NCI-H1048 (cell line): ENCODE results near the gene CBR1.
"Not testable (repeated sequence)": the region's sequence is repeated elsewhere in the genome, so short reads cannot be mapped to it uniquely, and the experiment has no call there.

Source experiments
- DNase-seq: peaks from one replicate; lab custom pipeline; 2025; lab: John Stamatoyannopoulos, UW

CBR1 gene

GRCh38 chr21:36080386-36080785 lies 10.6 kb downstream of the CBR1 start:
- no peak for DNase-seq

GRCh38 chr21:36082237-36082664 lies 12.4 kb downstream of the CBR1 start:
- no peak for DNase-seq

- DNase-seq = no peak
Measured at GRCh38 chr21:36087362-36088138, 17.7 kb downstream of the CBR1 start.

GRCh38 chr21:36089946-36090345 lies 20.1 kb downstream of the CBR1 start:
- no peak for DNase-seq

- DNase-seq = no peak
Measured at GRCh38 chr21:36092681-36093080, 22.9 kb downstream of the CBR1 start.

GRCh38 chr21:36093512-36093911 lies 23.7 kb downstream of the CBR1 start:
- DNase-seq = no peak

- DNase-seq = no peak
Measured at GRCh38 chr21:36096398-36097290, 26.8 kb downstream of the CBR1 start.

- no peak for DNase-seq
Measured at GRCh38 chr21:36097427-36098181, 27.8 kb downstream of the CBR1 start.

- no peak for DNase-seq
Measured at GRCh38 chr21:36098182-36098532, 28.3 kb downstream of the CBR1 start.

GRCh38 chr21:36099000-36099399 lies 29.2 kb downstream of the CBR1 start:
- no peak for DNase-seq

GRCh38 chr21:36099695-36100211 lies 29.9 kb downstream of the CBR1 start:
- DNase-seq = not testable (repeated sequence)

GRCh38 chr21:36100971-36101641 lies 31.3 kb downstream of the CBR1 start:
- DNase-seq = no peak

- DNase-seq = no peak
Measured at GRCh38 chr21:36103434-36103833, 33.6 kb downstream of the CBR1 start.

- DNase-seq = no peak
Measured at GRCh38 chr21:36104317-36105300, 34.8 kb downstream of the CBR1 start.

GRCh38 chr21:36105327-36105842 lies 35.6 kb downstream of the CBR1 start:
- no peak for DNase-seq

- no peak for DNase-seq
Measured at GRCh38 chr21:36109868-36110267, 40.0 kb downstream of the CBR1 start.

- no peak for DNase-seq
Measured at GRCh38 chr21:36111238-36111637, 41.4 kb downstream of the CBR1 start.

- DNase-seq = no peak
Measured at GRCh38 chr21:36113647-36114428, 44.0 kb downstream of the CBR1 start.

- no peak for DNase-seq
Measured at GRCh38 chr21:36115138-36115730, 45.4 kb downstream of the CBR1 start.
